ENCODE data around the gene NTSR1.

NTSR1 gene

DNA sequence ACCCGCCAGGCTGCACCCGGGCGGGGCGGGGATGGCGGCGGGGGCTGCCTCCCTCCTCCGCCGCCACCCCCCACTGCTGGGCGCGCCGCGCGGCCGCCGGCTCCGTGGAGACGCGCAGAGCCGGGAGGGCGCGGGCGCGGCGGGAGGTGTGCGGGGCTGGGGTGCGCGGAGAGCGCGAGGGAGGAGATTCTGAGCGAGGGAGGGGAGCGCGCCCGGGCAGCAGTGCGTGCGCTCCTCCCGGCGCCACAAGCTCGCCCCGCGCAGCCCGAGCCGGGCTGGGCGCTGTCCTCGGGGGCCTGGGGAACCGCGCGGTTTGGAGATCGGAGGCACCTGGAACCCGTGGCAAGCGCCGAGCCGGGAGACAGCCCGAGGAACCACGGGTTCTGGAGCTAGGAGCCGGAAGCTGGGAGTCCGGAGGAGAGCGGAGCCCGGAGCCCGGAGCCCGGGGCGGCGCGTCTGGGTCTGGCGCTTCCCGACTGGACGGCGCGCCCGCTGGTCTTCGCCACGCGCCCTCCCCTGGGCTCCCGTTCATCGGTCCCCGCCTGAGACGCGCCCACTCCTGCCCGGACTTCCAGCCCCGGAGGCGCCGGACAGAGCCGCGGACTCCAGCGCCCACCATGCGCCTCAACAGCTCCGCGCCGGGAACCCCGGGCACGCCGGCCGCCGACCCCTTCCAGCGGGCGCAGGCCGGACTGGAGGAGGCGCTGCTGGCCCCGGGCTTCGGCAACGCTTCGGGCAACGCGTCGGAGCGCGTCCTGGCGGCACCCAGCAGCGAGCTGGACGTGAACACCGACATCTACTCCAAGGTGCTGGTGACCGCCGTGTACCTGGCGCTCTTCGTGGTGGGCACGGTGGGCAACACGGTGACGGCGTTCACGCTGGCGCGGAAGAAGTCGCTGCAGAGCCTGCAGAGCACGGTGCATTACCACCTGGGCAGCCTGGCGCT is at the start of gene NTSR1:
Gene NTSR1, plus strand, starts transcription at position 246 of the 946 bp plus-strand sequence. Its CDS starts 372 bp downstream, at position 618.
- H3K4me3 ChIP-seq (IDR thresholded peaks at IDR 0.05; ENCODE audit: insufficient read depth, low read depth, low read length): no peak within 1 kb of the TSS
- H3K36me3 ChIP-seq (ENCODE audit: insufficient read depth): no peaks in the 10 kb centered on the region
- no peak within 1 kb of the TSS for H3K4me2 ChIP-seq
- TF ChIP-seq, protein P1, sequence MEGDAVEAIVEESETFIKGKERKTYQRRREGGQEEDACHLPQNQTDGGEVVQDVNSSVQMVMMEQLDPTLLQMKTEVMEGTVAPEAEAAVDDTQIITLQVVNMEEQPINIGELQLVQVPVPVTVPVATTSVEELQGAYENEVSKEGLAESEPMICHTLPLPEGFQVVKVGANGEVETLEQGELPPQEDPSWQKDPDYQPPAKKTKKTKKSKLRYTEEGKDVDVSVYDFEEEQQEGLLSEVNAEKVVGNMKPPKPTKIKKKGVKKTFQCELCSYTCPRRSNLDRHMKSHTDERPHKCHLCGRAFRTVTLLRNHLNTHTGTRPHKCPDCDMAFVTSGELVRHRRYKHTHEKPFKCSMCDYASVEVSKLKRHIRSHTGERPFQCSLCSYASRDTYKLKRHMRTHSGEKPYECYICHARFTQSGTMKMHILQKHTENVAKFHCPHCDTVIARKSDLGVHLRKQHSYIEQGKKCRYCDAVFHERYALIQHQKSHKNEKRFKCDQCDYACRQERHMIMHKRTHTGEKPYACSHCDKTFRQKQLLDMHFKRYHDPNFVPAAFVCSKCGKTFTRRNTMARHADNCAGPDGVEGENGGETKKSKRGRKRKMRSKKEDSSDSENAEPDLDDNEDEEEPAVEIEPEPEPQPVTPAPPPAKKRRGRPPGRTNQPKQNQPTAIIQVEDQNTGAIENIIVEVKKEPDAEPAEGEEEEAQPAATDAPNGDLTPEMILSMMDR (conservative IDR thresholded peaks at IDR 0.05; ENCODE audit: low read depth, low read length): no peak
- H3K27ac ChIP-seq: no peak within 1 kb of the TSS
- H3K4me1 ChIP-seq (ENCODE audit: low read depth, poor library complexity, severe bottlenecking): no peaks in the 10 kb centered on the region
- no peaks in the 10 kb centered on the region for H3K79me2 ChIP-seq (ENCODE audit: insufficient read depth, low read depth)
- peaks cover 95% of the 10 kb centered on the region for H3K27me3 ChIP-seq (ENCODE audit: insufficient read depth, low read depth)
- no peak within 1 kb of the TSS for H2AFZ ChIP-seq (ENCODE audit: low read depth)
- H4K20me1 ChIP-seq (ENCODE audit: insufficient read depth): no peaks in the 10 kb centered on the region
- H3K9ac ChIP-seq: no peak within 1 kb of the TSS

DNA sequence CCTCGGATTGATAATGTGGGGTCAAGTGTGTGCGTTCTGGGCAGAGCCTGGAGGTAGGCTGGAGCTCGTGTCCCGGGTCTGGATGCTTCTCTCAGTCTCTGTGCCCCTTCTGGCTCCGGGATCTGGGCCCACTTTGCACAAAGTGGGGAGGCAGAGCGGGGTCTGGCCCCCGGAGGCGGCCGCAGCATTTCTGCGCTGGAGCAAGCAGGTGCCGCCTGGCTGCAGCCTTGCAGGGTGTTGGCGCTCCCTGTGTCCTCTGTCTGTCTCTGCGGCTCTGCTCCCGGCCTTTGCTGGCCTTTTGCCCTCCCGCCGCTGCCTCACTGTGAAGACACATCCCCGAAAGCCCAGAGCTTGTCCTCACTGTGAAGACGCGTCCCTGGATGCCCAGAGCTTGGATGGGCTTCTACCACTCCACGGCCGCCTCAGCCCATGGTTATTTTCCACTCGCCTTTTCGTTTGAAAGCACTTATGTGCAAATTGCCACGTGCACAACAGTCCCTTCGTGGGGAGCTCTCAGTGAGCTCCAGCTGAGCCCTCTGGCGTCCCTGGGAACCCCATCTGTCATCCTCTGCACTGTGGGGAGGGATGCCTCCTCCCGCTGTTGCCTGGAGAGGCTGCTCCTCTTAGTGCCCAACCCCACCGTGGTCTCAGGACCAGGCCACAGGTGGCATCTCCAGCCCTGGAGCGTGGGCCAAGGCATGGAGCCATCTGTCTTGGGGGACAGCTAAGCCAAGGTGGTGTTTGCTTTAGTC is 49.0 kb upstream of the NTSR1 start:
- Histone ChIP-seq H3K27me3 (ENCODE audit: insufficient read depth, low read depth) (no peaks in the 10 kb centered on the region), H4K20me1 (ENCODE audit: insufficient read depth) (no peaks in the 10 kb centered on the region), H3K27ac (no peak overlapping the region), H3K79me2 (ENCODE audit: insufficient read depth, low read depth) (peaks cover 4% of the 10 kb centered on the region; the same call in 1 of the 2 replicates), H3K4me1 (ENCODE audit: low read depth, poor library complexity, severe bottlenecking) (no peaks in the 10 kb centered on the region), H3K4me3 (IDR thresholded peaks at IDR 0.05; ENCODE audit: insufficient read depth, low read depth, low read length) (no peak overlapping the region), H3K36me3 (ENCODE audit: insufficient read depth) (no peaks in the 10 kb centered on the region), H2AFZ (ENCODE audit: low read depth) (no peak overlapping the region), H3K9ac (no peak overlapping the region), H3K4me2 (no peak overlapping the region)
- TF ChIP-seq, protein P1 (conservative IDR thresholded peaks at IDR 0.05; ENCODE audit: low read depth, low read length): no peak

GRCh38 chr20:62660240-62660615 is 48.4 kb upstream of the NTSR1 start:
- H3K4me2 ChIP-seq: no peak overlapping the region
- H2AFZ ChIP-seq (ENCODE audit: low read depth): no peak overlapping the region
- H3K27me3 ChIP-seq (ENCODE audit: insufficient read depth, low read depth): no peaks in the 10 kb centered on the region
- H3K4me1 ChIP-seq (ENCODE audit: low read depth, poor library complexity, severe bottlenecking): no peaks in the 10 kb centered on the region
- no peaks in the 10 kb centered on the region for H3K79me2 ChIP-seq (ENCODE audit: insufficient read depth, low read depth)
- H3K9ac ChIP-seq: no peak overlapping the region
- no peaks in the 10 kb centered on the region for H3K36me3 ChIP-seq (ENCODE audit: insufficient read depth)
- H3K4me3 ChIP-seq (IDR thresholded peaks at IDR 0.05; ENCODE audit: insufficient read depth, low read depth, low read length): no peak overlapping the region
- no peak overlapping the region for H3K27ac ChIP-seq
- TF ChIP-seq, protein P1 (conservative IDR thresholded peaks at IDR 0.05; ENCODE audit: low read depth, low read length): no peak
- H4K20me1 ChIP-seq (ENCODE audit: insufficient read depth): no peaks in the 10 kb centered on the region

GRCh38 chr20:62660768-62661167 is 47.9 kb upstream of the NTSR1 start:
- H2AFZ ChIP-seq (ENCODE audit: low read depth): no peak overlapping the region
- no peaks in the 10 kb centered on the region for H4K20me1 ChIP-seq (ENCODE audit: insufficient read depth)
- H3K4me1 ChIP-seq (ENCODE audit: low read depth, poor library complexity, severe bottlenecking): no peaks in the 10 kb centered on the region
- H3K27ac ChIP-seq: no peak overlapping the region
- H3K79me2 ChIP-seq (ENCODE audit: insufficient read depth, low read depth): no peaks in the 10 kb centered on the region
- H3K27me3 ChIP-seq (ENCODE audit: insufficient read depth, low read depth): no peaks in the 10 kb centered on the region
- TF ChIP-seq, protein P1 (conservative IDR thresholded peaks at IDR 0.05; ENCODE audit: low read depth, low read length): no peak
- no peak overlapping the region for H3K4me2 ChIP-seq
- H3K4me3 ChIP-seq (IDR thresholded peaks at IDR 0.05; ENCODE audit: insufficient read depth, low read depth, low read length): no peak overlapping the region
- no peak overlapping the region for H3K9ac ChIP-seq
- H3K36me3 ChIP-seq (ENCODE audit: insufficient read depth): no peaks in the 10 kb centered on the region
